ENCODE measurements around the gene WDR93.

GRCh38 chr15:89774492-89774891 is 83.9 kb downstream of the WDR93 start:
- no peak for TF ChIP-seq CTCF (conservative IDR thresholded peaks at IDR 0.05; ENCODE audit: low read depth, low read length)
- no peak for TF ChIP-seq EZH2 (IDR thresholded peaks at IDR 0.05; ENCODE audit: borderline replicate concordance, low read depth, low read length, poor library complexity, severe bottlenecking)
